Smooth muscle cell (in vitro differentiated cells): ENCODE data around the gene PLCL2. TPM values are rescaled to one million over a fixed set of nuclear protein-coding genes. Genes with fewer than 3 reads are reported as not detected.

Source experiments
- DNase-seq: peaks from one replicate; lab custom pipeline; 2025; ENCODE audit not compliant: unreplicated experiment; lab: John Stamatoyannopoulos, UW
- H2AFZ ChIP-seq: fragments of 200-600 bp; sonication (generic); 2 replicates; pipeline ENCODE4 v1.6.0; 2016; ENCODE audit warnings: antibody characterized with exemption, low read depth, mild to moderate bottlenecking
- H3F3A ChIP-seq: fragments of 200-600 bp; sonication (generic); 2 replicates; pipeline ENCODE4 v1.6.0; 2017; ENCODE audit warnings: antibody characterized with exemption, low read depth
- H3K27ac ChIP-seq: fragments of 200-600 bp; sonication (generic); 2 replicates; pipeline ENCODE4 v1.5.1; 2016; ENCODE audit warnings: low read depth, mild to moderate bottlenecking
- H3K27me3 ChIP-seq: fragments of 200-600 bp; sonication (generic); 2 replicates; pipeline ENCODE4 v1.6.1; 2016; ENCODE audit warnings: low read depth, mild to moderate bottlenecking
- H3K36me3 ChIP-seq: fragments of 200-600 bp; sonication (generic); 2 replicates; pipeline ENCODE4 v1.5.1; 2016; ENCODE audit warnings: low read depth
- H3K4me1 ChIP-seq: fragments of 200-600 bp; sonication (generic); 2 replicates; pipeline ENCODE4 v1.5.1; 2016; ENCODE audit warnings: low read depth
- H3K4me2 ChIP-seq: fragments of 200-600 bp; sonication (generic); 2 replicates; pipeline ENCODE4 v1.6.0; 2016; ENCODE audit warnings: mild to moderate bottlenecking
- H3K4me3 ChIP-seq: fragments of 200-600 bp; sonication (generic); 2 replicates; pipeline ENCODE4 v1.5.1; 2016; ENCODE audit warnings: mild to moderate bottlenecking
- H3K79me2 ChIP-seq: fragments of 200-600 bp; sonication (generic); 2 replicates; pipeline ENCODE4 v1.6.0; 2016; ENCODE audit warnings: low read depth, mild to moderate bottlenecking
- H3K9ac ChIP-seq: fragments of 200-600 bp; sonication (generic); 2 replicates; pipeline ENCODE4 v1.6.0; 2016; ENCODE audit warnings: low read depth
- H3K9me3 ChIP-seq: fragments of 200-600 bp; sonication (generic); replicated peaks from 2 replicates; pipeline ENCODE4 v1.5.1; 2016; ENCODE audit warnings: low read depth
- H4K20me1 ChIP-seq: fragments of 200-600 bp; sonication (generic); 2 replicates; pipeline ENCODE4 v1.6.0; 2016; ENCODE audit warnings: low read depth
- CTCF ChIP-seq: fragments of 200-600 bp; sonication (generic); IDR thresholded peaks from 2 replicates; pipeline ENCODE4 v1.5.1; 2017; ENCODE audit warnings: borderline replicate concordance, mild to moderate bottlenecking, antibody characterized with exemption; ENCODE audit not compliant: insufficient read depth, poor library complexity, severe bottlenecking
- WGBS: methylation state at CpG from one replicate; pipeline ENCODE4 v1.1.7; 2016; ENCODE audit warnings: low lambda C conversion rate; 5-methylcytosine and 5-hydroxymethylcytosine counted together
- polyA plus RNA-seq: library from polyadenylated mRNA; unstranded; fragments of >200 nt; fragmentation: Nextera tagmentation; extraction: Ambion mirVana; gene quantifications from 2 replicates; pipeline ENCODE4 v1.2.1, GENCODE V29; 2016
- total RNA-seq: library from RNA; depleted of rRNA; stranded (reverse); fragments of >200 nt; gene quantifications from 2 replicates; pipeline ENCODE4 v1.2.3, GENCODE V29; 2014

Gene PLCL2
- total and polyA plus RNA-seq, 2 experiments from 2014 or later: 2.1 to 5.0 TPM

GRCh38 chr3:16890597-16891333 lies 6.0 kb downstream of the PLCL2 start:
- Histone ChIP-seq H3K4me2 (peak overlapping the region; percentile 40), H2AFZ (no peak overlapping the region), H3K79me2 (peaks cover 50% of the 10 kb centered on the region), H3F3A (peaks cover 6% of the 10 kb centered on the region), H3K9ac (no peak overlapping the region), H3K36me3 (no peaks in the 10 kb centered on the region), H3K4me1 (peaks cover 23% of the 10 kb centered on the region), H3K27me3 (no peaks in the 10 kb centered on the region), H3K9me3 (no peaks in the 10 kb centered on the region), H3K4me3 (no peak overlapping the region), H3K27ac (no peak overlapping the region), H4K20me1 (peaks cover 8% of the 10 kb centered on the region)
- WGBS: 31% methylated on average over 5 of the region's 5 CpGs
- no peak for TF ChIP-seq CTCF
- no peak for DNase-seq

- TF ChIP-seq CTCF: no peak
- Histone ChIP-seq H3K36me3 (no peaks in the 10 kb centered on the region), H3K4me1 (peaks cover 15% of the 10 kb centered on the region), H2AFZ (no peak overlapping the region), H3K27me3 (no peaks in the 10 kb centered on the region), H3K4me3 (no peak overlapping the region), H3K27ac (no peak overlapping the region), H3F3A (no peaks in the 10 kb centered on the region), H3K4me2 (no peak overlapping the region), H4K20me1 (peaks cover 8% of the 10 kb centered on the region), H3K9me3 (no peaks in the 10 kb centered on the region), H3K9ac (no peak overlapping the region), H3K79me2 (peaks cover 40% of the 10 kb centered on the region)
- no peak for DNase-seq
- WGBS: 86% methylated on average over 1 of the region's 1 CpG
Measured at GRCh38 chr3:16893618-16894200, 9.0 kb downstream of the PLCL2 start.

GRCh38 chr3:16896094-16896627 lies 11.4 kb downstream of the PLCL2 start:
- Histone ChIP-seq H3K4me3 (no peak overlapping the region), H4K20me1 (peaks cover under 1% of the 10 kb centered on the region), H3F3A (no peaks in the 10 kb centered on the region)

More at GRCh38 chr3:16896094-16896627, 11.4 kb downstream of the PLCL2 start:
- H2AFZ ChIP-seq: no peak overlapping the region
- H3K27me3 ChIP-seq: no peaks in the 10 kb centered on the region
- no peaks in the 10 kb centered on the region for H3K36me3 ChIP-seq
- H3K4me1 ChIP-seq: no peaks in the 10 kb centered on the region
- no peak for TF ChIP-seq CTCF
- no peaks in the 10 kb centered on the region for H3K9me3 ChIP-seq
- WGBS: 87% methylated on average over 5 of the region's 5 CpGs
- DNase-seq: no peak
- no peak overlapping the region for H3K27ac ChIP-seq
- H3K4me2 ChIP-seq: no peak overlapping the region
- H3K79me2 ChIP-seq: peaks cover 40% of the 10 kb centered on the region
- no peak overlapping the region for H3K9ac ChIP-seq
